ACHN (cell line): Measurements from ENCODE around the gene MYO15B.

ENCODE experiments used
- DNase-seq: peaks from one replicate; pipeline ENCODE4 v3.0.0-alpha.2; 2015
- in situ Hi-C: cut with HindIII; loops from 2 replicates; pipeline ENCODE4 v1.10.0; 2017; ENCODE audit warnings: low sequenced_read_pairs, low pct_ligation_motif_present, low pct_unique_long_range_greater_than_20kb

MYO15B gene

DNA sequence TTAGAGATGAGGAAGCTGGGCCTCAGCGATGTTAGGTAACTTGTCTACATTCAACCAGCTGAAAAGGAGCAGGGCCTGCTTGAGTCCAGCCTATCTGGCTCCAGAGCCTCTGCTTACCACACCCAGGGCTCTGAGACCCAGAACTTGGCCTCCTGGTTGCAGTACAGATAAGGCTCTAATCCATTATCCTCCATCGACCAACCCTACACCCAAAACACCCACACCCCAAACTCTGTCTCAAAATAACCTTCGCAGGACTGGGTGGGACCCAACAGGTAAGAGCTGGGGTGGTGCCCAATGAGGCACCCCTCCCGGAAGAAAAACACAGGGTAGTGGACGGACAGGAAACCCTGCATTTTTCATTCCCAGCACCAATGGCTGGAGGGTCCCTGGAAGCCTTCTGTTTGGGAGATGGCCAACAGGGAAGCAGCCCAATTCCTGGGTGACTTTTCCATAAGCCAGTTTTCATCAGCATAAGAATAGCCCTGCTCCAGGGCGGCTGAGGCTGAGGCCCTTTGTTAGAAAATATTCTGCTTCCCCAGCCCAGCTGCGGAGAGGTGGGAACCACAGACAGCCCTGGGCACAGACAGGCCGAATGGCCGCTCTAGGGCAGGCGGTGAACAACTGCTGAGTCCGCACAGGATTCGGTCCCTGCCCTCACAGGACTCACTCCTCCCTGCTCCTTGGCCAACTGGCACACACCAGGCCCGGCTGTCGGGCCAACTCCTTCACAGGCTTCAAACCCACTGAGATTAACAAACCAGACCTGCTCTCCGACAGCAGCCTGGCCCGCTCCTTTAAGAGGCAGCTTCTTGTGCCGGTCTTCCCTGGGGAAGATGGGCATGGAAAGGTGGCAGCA is 55.4 kb downstream of the MYO15B start:
- in situ Hi-C loops: no loop called here
- no peak for DNase-seq

DNA sequence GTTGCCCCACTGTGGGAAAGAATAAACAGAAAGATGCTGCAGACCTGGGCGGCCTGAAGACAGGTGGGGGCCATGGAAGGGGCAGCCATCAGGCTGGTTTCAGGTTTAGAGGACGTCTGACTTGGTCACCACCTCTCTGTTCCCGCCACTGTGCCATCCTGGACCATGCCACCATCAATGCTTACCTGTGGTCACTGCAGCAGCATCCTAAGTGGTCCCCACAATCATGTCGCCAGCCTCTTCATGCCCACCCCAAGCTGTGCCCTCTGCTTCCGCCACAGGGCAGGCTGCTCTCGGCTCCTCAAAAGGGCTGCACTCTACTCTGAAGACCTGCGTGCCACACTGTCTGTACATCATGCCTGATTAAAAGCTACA is 56.0 kb downstream of the MYO15B start:
- in situ Hi-C loops: no loop called here
- DNase-seq: no peak

- DNase-seq: peak; percentile 96
- in situ Hi-C loops: no loop called here
Observed at GRCh38 chr17:75645501-75645888, 57.9 kb downstream of the MYO15B start.

GRCh38 chr17:75645889-75646637 is 58.5 kb downstream of the MYO15B start:
- in situ Hi-C loops: no loop called here
- DNase-seq: peak; percentile 98

DNA sequence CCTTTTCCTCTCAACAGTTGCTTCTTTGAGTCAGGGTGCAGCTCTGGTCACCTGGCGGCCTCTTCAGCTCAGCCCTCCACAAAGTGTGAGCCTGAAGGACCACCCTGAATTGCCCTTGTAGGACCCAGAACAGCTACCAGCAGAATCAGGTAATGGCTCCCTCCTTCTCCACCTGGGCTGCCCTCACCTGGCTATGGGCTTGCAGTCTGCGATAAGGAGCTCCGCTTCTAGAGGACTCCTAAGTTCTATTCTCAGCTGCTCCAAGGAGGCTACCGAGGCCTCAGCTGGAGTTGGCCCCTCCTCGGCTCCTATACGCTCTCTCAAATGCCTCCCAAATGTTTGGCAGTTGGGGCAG is 59.0 kb downstream of the MYO15B start:
- in situ Hi-C loops: no loop called here
- no peak for DNase-seq

DNA sequence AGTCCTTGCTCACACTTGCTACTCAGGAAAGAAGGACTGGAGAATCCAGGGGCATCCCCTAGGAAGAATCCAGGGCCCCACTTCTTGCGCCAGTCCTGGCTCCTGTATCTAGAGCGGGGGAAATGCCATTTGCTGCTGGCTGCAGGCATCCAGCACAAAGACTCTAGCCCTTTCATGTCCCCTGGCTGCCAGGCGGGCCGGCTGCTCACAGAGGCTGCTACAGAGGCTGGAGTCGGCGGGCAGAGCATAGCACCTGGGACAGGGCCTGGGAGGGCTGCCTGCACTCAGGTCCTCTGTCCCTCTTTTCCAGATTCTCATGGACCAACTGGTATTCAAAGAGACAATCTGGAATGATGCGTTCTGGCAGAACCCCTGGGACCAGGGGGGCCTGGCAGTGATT is 59.5 kb downstream of the MYO15B start:
- no peak for DNase-seq
- in situ Hi-C loops: no loop called here

DNA sequence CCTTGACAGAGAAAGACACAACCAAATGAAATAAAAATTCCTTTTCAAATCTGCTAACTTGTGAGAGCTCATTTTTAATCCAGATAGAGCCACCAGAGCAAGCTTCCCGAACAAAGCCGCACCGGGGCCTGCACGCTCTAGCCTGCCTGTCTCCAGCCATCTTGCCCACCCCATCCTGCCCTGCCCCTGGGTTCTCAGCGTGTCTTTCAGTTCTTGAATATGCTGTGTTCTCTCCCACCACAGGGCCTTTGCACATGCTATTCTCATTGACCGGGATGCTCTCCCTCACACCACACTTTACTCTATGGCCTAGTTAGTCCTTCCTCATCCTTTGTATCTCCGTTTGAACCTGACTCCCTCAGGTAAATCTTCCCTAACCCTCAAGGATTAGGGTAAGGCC is 60.3 kb downstream of the MYO15B start:
- DNase-seq: no peak
- in situ Hi-C loops: no loop called here

- in situ Hi-C loops: no loop called here
Observed at GRCh38 chr17:75649687-75650086, 62.1 kb downstream of the MYO15B start.

DNA sequence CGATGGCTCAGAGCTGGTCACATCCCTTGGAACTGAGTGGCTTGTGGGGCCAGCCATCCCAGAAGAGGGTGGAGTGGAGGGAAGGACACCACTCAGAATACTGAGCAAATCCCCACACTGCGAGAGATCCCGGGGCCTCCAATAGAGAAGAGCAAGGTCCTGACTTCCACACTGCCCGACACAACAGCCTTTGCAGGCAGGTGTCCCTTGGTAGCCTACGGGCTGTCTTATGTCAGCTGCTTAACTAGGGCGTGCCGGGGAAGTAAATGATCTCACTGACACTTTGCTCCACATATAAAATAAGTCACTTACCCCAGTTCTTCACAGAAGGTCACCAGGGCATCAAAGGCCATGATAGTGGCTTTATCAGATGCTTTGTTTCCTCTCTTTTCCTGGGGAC is 63.3 kb downstream of the MYO15B start:
- in situ Hi-C loops: no loop called here

More at GRCh38 chr17:75649687-75650086, 62.1 kb downstream of the MYO15B start:
- no peak for DNase-seq

GRCh38 chr17:75652341-75652740 is 64.7 kb downstream of the MYO15B start:
- in situ Hi-C loops: no loop called here
- no peak for DNase-seq

More for the DNA sequence above, 63.3 kb downstream of the MYO15B start:
- no peak for DNase-seq

DNA sequence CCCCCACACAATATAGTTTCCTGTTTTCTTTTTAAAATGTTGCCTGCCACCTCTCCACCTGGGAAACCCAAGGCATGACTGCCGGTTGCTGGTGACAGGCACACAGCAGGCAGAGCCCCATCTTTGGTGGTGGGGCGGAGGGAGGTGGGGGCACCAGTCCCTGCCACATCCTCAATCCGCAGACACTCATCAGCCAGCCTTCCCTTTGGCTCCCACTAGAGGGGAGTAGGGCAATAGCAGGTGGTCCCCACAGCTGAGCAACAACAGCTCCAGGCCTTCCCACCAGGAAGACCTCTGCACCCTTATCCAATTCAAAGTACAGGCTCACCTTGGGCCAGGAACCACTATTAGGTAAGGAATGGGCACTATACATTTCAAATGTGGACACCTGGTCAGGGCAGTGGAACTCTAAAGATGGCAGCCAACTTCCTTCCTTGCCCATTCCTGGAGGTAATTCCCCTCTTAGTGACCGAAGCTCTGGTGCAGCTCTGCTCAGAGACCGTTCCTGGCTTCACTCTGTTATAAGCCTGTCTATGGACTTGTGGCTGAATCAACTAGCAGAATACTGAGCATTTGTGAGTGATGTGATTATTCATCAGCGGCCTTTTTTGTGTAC is 65.4 kb downstream of the MYO15B start:
- DNase-seq: peak; percentile 57
- in situ Hi-C loops: no loop called here

DNA sequence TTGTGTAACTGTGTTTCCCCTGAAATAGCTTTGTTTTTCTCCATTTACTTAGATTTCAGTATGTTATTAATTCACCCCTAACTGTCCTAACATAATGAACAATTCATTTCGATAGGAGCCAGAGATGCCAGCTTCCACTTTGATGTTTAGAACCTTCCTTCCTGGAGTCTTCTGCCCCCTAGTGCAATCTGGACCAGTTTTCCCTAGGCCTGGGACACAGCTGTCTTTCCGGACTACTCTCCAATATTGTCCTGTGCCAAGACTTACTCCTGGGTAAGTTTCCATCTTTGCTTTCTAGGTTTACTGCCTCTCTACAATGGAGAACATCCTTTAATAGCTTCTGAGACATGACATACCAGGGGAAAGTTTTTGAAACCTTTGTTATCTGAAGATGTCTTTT is 66.6 kb downstream of the MYO15B start:
- in situ Hi-C loops: no loop called here
- DNase-seq: peak; percentile 28

GRCh38 chr17:75658237-75658636 is 70.6 kb downstream of the MYO15B start:
- in situ Hi-C loops: no loop called here
- no peak for DNase-seq

GRCh38 chr17:75661531-75661930 is 73.9 kb downstream of the MYO15B start:
- no peak for DNase-seq
- in situ Hi-C loops: no loop called here

- in situ Hi-C loops: no loop called here
- no peak for DNase-seq
Observed at GRCh38 chr17:75662511-75662910, 74.9 kb downstream of the MYO15B start.

DNA sequence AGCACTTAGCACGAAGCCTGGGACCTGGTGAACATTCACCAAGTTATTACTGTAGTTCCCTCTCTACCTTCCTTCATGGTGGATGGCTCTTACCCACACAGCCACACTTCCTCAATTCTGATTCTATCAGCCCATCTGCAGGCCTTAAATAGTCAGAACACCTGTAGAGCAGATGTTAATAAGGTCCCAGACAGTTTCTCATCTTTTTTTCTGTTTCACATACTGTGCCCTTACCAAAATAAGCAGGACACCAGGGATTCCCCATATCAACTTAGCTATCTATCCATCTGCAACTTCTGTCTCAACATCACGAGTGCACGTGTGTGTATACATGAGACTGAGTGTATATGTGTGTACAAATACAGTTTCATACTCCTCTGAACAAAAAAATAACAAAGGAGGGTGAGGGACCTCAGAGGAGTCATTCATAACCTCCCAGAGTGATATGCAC is 76.5 kb downstream of the MYO15B start:
- in situ Hi-C loops: no loop called here
- no peak for DNase-seq

- in situ Hi-C loops: no loop called here
- DNase-seq: no peak
Observed at GRCh38 chr17:75665981-75666380, 78.4 kb downstream of the MYO15B start.

GRCh38 chr17:75666959-75667790 is 79.6 kb downstream of the MYO15B start, which contains the start of the genes RECQL5 and SAP30BP:
Gene RECQL5 (minus strand): TSS chr17:75667154. CDS start chr17:75666557, 597 bp downstream.
Gene SAP30BP (plus strand): TSS chr17:75667338. CDS start chr17:75667373, 35 bp downstream.
- in situ Hi-C loops: no loop called here
- peak; percentile 99 for DNase-seq
